HUDEP-2 (cell line): ENCODE measurements around the gene TAF1.
"Not testable (repeated sequence)": the region's sequence is repeated elsewhere in the genome, so short reads cannot be mapped to it uniquely, and the experiment has no call there.

Experiments used
- DNase-seq, 76 experiments: peaks; one replicate each; lab custom pipeline; 2025; ENCODE audit not compliant: unreplicated experiment in 76 of 76; lab: John Stamatoyannopoulos, UW

TAF1 gene

GRCh38 chrX:71365875-71366673 lies at the start of gene TAF1:
Gene TAF1, plus strand, starts transcription at chrX:71366357. Its CDS starts 18 bp downstream, at chrX:71366375.
- DNase-seq, result peak in 75 of 76 experiments; percentile 3 to 95 (median 86)

GRCh38 chrX:71316959-71317358 lies 49.2 kb upstream of the TAF1 start:
- DNase-seq, result not testable (repeated sequence)

- DNase-seq, result no peak
These were observed 46.0 kb upstream of the TAF1 start for GRCh38 chrX:71320126-71320525.

GRCh38 chrX:71321731-71322130 lies 44.4 kb upstream of the TAF1 start:
- no peak for DNase-seq

- not testable (repeated sequence) for DNase-seq
These were observed 41.7 kb upstream of the TAF1 start for GRCh38 chrX:71324452-71324851.

- no peak for DNase-seq
These were observed 39.8 kb upstream of the TAF1 start for GRCh38 chrX:71326394-71326793.

GRCh38 chrX:71349151-71349665 lies 16.9 kb upstream of the TAF1 start:
- not testable (repeated sequence) for DNase-seq

GRCh38 chrX:71349867-71350266 lies 16.3 kb upstream of the TAF1 start:
- DNase-seq, result not testable (repeated sequence)

GRCh38 chrX:71352439-71352838 lies 13.7 kb upstream of the TAF1 start:
- not testable (repeated sequence) for DNase-seq

- no peak for DNase-seq
These were observed 1.9 kb upstream of the TAF1 start for GRCh38 chrX:71364221-71364620.

GRCh38 chrX:71365356-71365874 lies 742 bp upstream of the TAF1 start:
- DNase-seq, result peak in 2 of 76 experiments; percentile 2 to 39

GRCh38 chrX:71366674-71367256 lies 608 bp downstream of the TAF1 start:
- DNase-seq, result peak in 21 of 76 experiments; percentile 0 to 32 (median 7)

GRCh38 chrX:71367396-71367795 lies 1.2 kb downstream of the TAF1 start:
- peak in 2 of 76 experiments; percentile 5 to 19 for DNase-seq

- DNase-seq, result peak in 2 of 76 experiments; percentile 0 to 4
These were observed 6.2 kb downstream of the TAF1 start for GRCh38 chrX:71372388-71372787.

GRCh38 chrX:71378732-71379131 lies 12.6 kb downstream of the TAF1 start:
- no peak for DNase-seq

GRCh38 chrX:71391725-71392124 lies 25.6 kb downstream of the TAF1 start:
- DNase-seq, result not testable (repeated sequence)

- DNase-seq, result peak in 63 of 76 experiments; percentile 1 to 80 (median 31)
These were observed 27.8 kb downstream of the TAF1 start for GRCh38 chrX:71393919-71394318.

GRCh38 chrX:71396576-71396975 lies 30.4 kb downstream of the TAF1 start:
- peak in 59 of 76 experiments; percentile 0 to 80 (median 27) for DNase-seq

- DNase-seq, result no peak
These were observed 34.6 kb downstream of the TAF1 start for GRCh38 chrX:71400710-71401109.

GRCh38 chrX:71416260-71416659 lies 50.1 kb downstream of the TAF1 start:
- not testable (repeated sequence) for DNase-seq

GRCh38 chrX:71420686-71421085 lies 54.5 kb downstream of the TAF1 start:
- DNase-seq, result no peak
